HEK293 (cell line): Measurements from ENCODE around the gene PLAU.

ENCODE experiments used
- CTCF ChIA-PET: fragments of 350-600 bp; formaldehyde crosslinking; extraction: SDS; loops from one replicate; lab custom pipeline; 2021; ENCODE audit warnings: antibody characterized with exemption; lab: Yijun Ruan, JAX
- POLR2A ChIA-PET: fragments of 300-600 bp; formaldehyde crosslinking; extraction: SDS; loops from one replicate; lab custom pipeline; 2020; ENCODE audit warnings: antibody characterized with exemption, inconsistent platforms; lab: Yijun Ruan, JAX
- H3K27ac ChIP-seq: fragments of 200-500 bp; sonication (Bioruptor generic); 2 replicates; pipeline ENCODE4 v1.5.1; 2014; ENCODE audit warnings: low read depth, low read length, control low read depth, inconsistent platforms; ENCODE audit errors: extremely low read depth
- H3K36me3 ChIP-seq, 2 experiments: fragments of 200-500 bp in 1 of 2; sonication (Bioruptor generic) in 1 of 2; 1 replicate in 1 of 2; 2 replicates in 1 of 2; pipeline ENCODE4 v1.5.1; 2014 to 2017; ENCODE audit warnings: inconsistent platforms in 2 of 2, low read length in 2 of 2; ENCODE audit not compliant: control insufficient read depth in 2 of 2, insufficient read depth in 1 of 2
- H3K4me1 ChIP-seq: fragments of 200-500 bp; sonication (Bioruptor generic); 2 replicates; pipeline ENCODE4 v1.5.1; 2014; ENCODE audit warnings: mild to moderate bottlenecking, low read length, inconsistent platforms; ENCODE audit not compliant: control insufficient read depth, insufficient read depth
- H3K4me3 ChIP-seq: 2 replicates; pipeline ENCODE4 v1.5.1; 2011; ENCODE audit warnings: low read depth, mild to moderate bottlenecking, control low read depth, low read length, moderate library complexity
- H3K9me3 ChIP-seq: fragments of 200-500 bp; sonication (Bioruptor generic); 2 replicates; pipeline ENCODE4 v1.5.1; 2014; ENCODE audit warnings: low read depth, low read length, inconsistent platforms; ENCODE audit not compliant: control insufficient read depth, insufficient read depth
- IKZF3 ChIP-seq: fragments of 450-650 bp; IDR thresholded peaks from 2 replicates; pipeline ENCODE4 v1.5.0; 2018; ENCODE audit warnings: missing biosample characterization, mild to moderate bottlenecking, missing genetic modification characterization, moderate library complexity
- KLF1 ChIP-seq: fragments of 450-650 bp; formaldehyde crosslinking; IDR thresholded peaks from 2 replicates; pipeline ENCODE4 v1.5.1; 2016; ENCODE audit warnings: missing biosample characterization, missing genetic modification characterization
- MZF1 ChIP-seq: fragments of 450-650 bp; formaldehyde crosslinking; IDR thresholded peaks from 2 replicates; pipeline ENCODE4 v1.5.1; 2017; ENCODE audit warnings: missing biosample characterization, missing genetic modification characterization, borderline replicate concordance
- PRDM1 ChIP-seq: fragments of 450-650 bp; formaldehyde crosslinking; IDR thresholded peaks from 2 replicates; pipeline ENCODE4; 2016; ENCODE audit warnings: missing biosample characterization, missing genetic modification characterization
- SCRT2 ChIP-seq: fragments of 450-650 bp; formaldehyde crosslinking; IDR thresholded peaks from 2 replicates; pipeline ENCODE4 v1.5.1; 2016; ENCODE audit warnings: missing biosample characterization, missing genetic modification characterization
- ZBTB17 ChIP-seq: fragments of 450-650 bp; formaldehyde crosslinking; IDR thresholded peaks from 2 replicates; pipeline ENCODE4 v1.5.1; 2016; ENCODE audit warnings: missing biosample characterization, missing genetic modification characterization
- ZFP37 ChIP-seq: fragments of 450-650 bp; formaldehyde crosslinking; IDR thresholded peaks from 2 replicates; pipeline ENCODE4 v1.5.1; 2016; ENCODE audit warnings: missing biosample characterization, missing genetic modification characterization
- ZNF112 ChIP-seq: fragments of 450-650 bp; formaldehyde crosslinking; IDR thresholded peaks from 2 replicates; pipeline ENCODE4 v1.5.0; 2017; ENCODE audit warnings: missing biosample characterization, missing genetic modification characterization
- ZNF114 ChIP-seq: fragments of 450-650 bp; formaldehyde crosslinking; IDR thresholded peaks from 2 replicates; pipeline ENCODE4 v1.5.0; 2017; ENCODE audit warnings: missing biosample characterization, missing genetic modification characterization
- ZNF132 ChIP-seq: fragments of 450-650 bp; formaldehyde crosslinking; IDR thresholded peaks from 2 replicates; pipeline ENCODE4 v1.5.1; 2017; ENCODE audit warnings: missing biosample characterization, missing genetic modification characterization, borderline replicate concordance
- ZNF155 ChIP-seq: fragments of 450-650 bp; formaldehyde crosslinking; IDR thresholded peaks from 2 replicates; pipeline ENCODE4 v1.5.1; 2016; ENCODE audit warnings: missing biosample characterization, missing genetic modification characterization
- ZNF157 ChIP-seq: fragments of 450-650 bp; formaldehyde crosslinking; IDR thresholded peaks from 2 replicates; pipeline ENCODE4 v1.5.1; 2016; ENCODE audit warnings: missing biosample characterization, missing genetic modification characterization
- ZNF174 ChIP-seq: fragments of 450-650 bp; formaldehyde crosslinking; IDR thresholded peaks from 2 replicates; pipeline ENCODE4 v1.5.0; 2017; ENCODE audit warnings: missing biosample characterization, mild to moderate bottlenecking, missing genetic modification characterization
- ZNF175 ChIP-seq: fragments of 450-650 bp; formaldehyde crosslinking; IDR thresholded peaks from 2 replicates; pipeline ENCODE4 v1.5.1; 2016; ENCODE audit warnings: missing biosample characterization, missing genetic modification characterization
- ZNF202 ChIP-seq: fragments of 450-650 bp; formaldehyde crosslinking; IDR thresholded peaks from 2 replicates; pipeline ENCODE4 v1.5.1; 2016; ENCODE audit warnings: missing biosample characterization, missing genetic modification characterization, borderline replicate concordance
- ZNF248 ChIP-seq: fragments of 450-650 bp; formaldehyde crosslinking; IDR thresholded peaks from 2 replicates; pipeline ENCODE4 v1.5.1; 2017; ENCODE audit warnings: missing biosample characterization, missing genetic modification characterization
- ZNF292 ChIP-seq: fragments of 450-650 bp; formaldehyde crosslinking; IDR thresholded peaks from 2 replicates; pipeline ENCODE4 v1.5.1; 2016; ENCODE audit warnings: low read depth, missing biosample characterization, missing genetic modification characterization, borderline replicate concordance
- ZNF302 ChIP-seq: fragments of 450-650 bp; formaldehyde crosslinking; IDR thresholded peaks from 2 replicates; pipeline ENCODE4 v1.5.1; 2016; ENCODE audit warnings: missing biosample characterization, missing genetic modification characterization, low read depth
- ZNF747 ChIP-seq: fragments of 450-650 bp; formaldehyde crosslinking; IDR thresholded peaks from 2 replicates; pipeline ENCODE4 v1.5.1; 2016; ENCODE audit warnings: missing biosample characterization, missing genetic modification characterization
- ZNF768 ChIP-seq: fragments of 450-650 bp; formaldehyde crosslinking; IDR thresholded peaks from 2 replicates; pipeline ENCODE4 v1.5.1; 2018; ENCODE audit warnings: missing biosample characterization, mild to moderate bottlenecking, missing genetic modification characterization
- ZNF776 ChIP-seq: fragments of 450-650 bp; formaldehyde crosslinking; IDR thresholded peaks from 2 replicates; pipeline ENCODE4 v1.5.0; 2017; ENCODE audit warnings: missing biosample characterization, missing genetic modification characterization, borderline replicate concordance
- ZNF837 ChIP-seq: fragments of 450-650 bp; formaldehyde crosslinking; IDR thresholded peaks from 2 replicates; pipeline ENCODE4 v1.5.1; 2016; ENCODE audit warnings: missing biosample characterization, missing genetic modification characterization
- TF ChIP-seq, protein P1 (sequence below): fragments of 450-650 bp; formaldehyde crosslinking; IDR thresholded peaks from 2 replicates; pipeline ENCODE4 v1.5.0; 2017; ENCODE audit warnings: missing biosample characterization, missing genetic modification characterization, borderline replicate concordance
- TF ChIP-seq, protein P2 (sequence below): fragments of 450-650 bp; formaldehyde crosslinking; IDR thresholded peaks from 2 replicates; pipeline ENCODE4 v1.5.1; 2016; ENCODE audit warnings: missing biosample characterization, missing genetic modification characterization

PLAU gene

DNA sequence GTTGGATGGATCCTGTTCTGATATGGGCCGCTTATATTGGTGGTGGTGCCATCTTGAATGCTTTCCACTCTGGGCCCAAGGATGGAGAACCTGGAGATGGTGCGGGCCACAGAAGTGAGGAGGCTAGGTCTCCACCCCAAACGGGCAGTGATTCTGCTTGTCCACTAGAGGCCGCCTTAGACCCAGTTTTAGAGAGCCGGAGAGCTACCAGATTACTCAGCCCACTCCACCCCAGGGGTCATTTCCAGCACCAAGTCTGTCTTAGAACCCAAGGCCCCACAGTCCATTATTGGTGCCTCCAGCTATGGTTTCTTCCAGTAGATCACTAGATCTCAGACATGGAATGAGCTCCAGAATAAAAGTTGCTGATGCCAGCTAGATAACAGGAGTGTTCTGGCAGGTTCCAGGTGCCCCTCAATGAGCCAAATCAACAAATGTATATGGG lies 24.8 kb upstream of the PLAU start (continued):
- TF ChIP-seq, protein P1, sequence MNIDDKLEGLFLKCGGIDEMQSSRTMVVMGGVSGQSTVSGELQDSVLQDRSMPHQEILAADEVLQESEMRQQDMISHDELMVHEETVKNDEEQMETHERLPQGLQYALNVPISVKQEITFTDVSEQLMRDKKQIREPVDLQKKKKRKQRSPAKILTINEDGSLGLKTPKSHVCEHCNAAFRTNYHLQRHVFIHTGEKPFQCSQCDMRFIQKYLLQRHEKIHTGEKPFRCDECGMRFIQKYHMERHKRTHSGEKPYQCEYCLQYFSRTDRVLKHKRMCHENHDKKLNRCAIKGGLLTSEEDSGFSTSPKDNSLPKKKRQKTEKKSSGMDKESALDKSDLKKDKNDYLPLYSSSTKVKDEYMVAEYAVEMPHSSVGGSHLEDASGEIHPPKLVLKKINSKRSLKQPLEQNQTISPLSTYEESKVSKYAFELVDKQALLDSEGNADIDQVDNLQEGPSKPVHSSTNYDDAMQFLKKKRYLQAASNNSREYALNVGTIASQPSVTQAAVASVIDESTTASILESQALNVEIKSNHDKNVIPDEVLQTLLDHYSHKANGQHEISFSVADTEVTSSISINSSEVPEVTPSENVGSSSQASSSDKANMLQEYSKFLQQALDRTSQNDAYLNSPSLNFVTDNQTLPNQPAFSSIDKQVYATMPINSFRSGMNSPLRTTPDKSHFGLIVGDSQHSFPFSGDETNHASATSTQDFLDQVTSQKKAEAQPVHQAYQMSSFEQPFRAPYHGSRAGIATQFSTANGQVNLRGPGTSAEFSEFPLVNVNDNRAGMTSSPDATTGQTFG (tag by site-specific recombination), result no peak
- TF ChIP-seq ZNF776 (tag by site-specific recombination) (no peak), ZNF302 (tag by site-specific recombination) (no peak), PRDM1 (tag by site-specific recombination) (no peak), ZNF155 (no peak), ZNF174 (no peak), SCRT2 (no peak), ZNF132 (tag by site-specific recombination) (no peak)
- TF ChIP-seq, all 188 proteins: peak for 16

DNA sequence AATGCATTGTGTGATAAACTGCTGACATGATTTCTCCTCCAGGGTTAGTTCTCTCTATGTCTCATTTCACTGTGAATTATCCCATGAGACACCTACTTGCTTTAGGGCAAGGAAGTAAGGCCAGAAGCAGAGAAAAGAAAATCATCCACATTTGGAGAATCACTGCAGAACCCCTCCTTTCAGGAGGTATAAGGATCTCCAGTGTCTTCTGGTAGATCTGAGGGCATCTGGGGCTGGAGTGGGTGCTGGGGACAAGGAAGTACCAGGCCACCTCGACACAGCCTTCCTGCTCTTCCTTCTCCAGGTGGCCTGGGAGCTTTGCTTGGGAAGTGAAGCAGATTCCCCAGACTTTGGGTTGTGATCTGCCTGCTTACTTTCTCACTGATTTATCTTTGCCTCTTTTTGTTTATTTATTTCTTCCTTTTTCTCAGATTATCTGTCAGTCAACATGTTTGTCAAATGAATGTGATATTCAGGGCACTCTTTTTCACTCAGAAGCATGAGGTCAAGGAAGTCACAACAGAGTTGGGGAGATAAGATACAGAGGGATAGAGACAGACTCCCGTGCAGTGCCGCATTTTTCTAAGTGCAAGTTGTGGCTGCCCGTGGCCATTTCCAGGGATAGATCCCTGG lies 24.2 kb upstream of the PLAU start:
- POLR2A ChIA-PET, result interaction anchor here (0.5 to 1.3 kb wide), 5 partner anchors 52 to 165 kb away, joined by 3 to 4 read pairs (median 4); no protein-coding TSS in a partner anchor
- Histone ChIP-seq H3K9me3 (no peaks in the 10 kb centered on the region), H3K4me3 (no peak overlapping the region)
- no peak for TF ChIP-seq ZNF157
- TF ChIP-seq ZNF114, result no peak
- TF ChIP-seq ZNF112 (tag by site-specific recombination), result no peak
- TF ChIP-seq ZNF747, result no peak
- TF ChIP-seq ZNF768 (tag by site-specific recombination), result no peak
- TF ChIP-seq KLF1 (tag by site-specific recombination), result no peak
- TF ChIP-seq MZF1 (tag by site-specific recombination), result no peak
- TF ChIP-seq ZNF202 (tag by site-specific recombination), result no peak
- TF ChIP-seq ZNF175 (tag by site-specific recombination), result no peak
- TF ChIP-seq ZNF292, result no peak
- TF ChIP-seq IKZF3, result 0 out of 2 replicates have a peak, but pooled peaks have one; percentile 16
- TF ChIP-seq, protein P2, sequence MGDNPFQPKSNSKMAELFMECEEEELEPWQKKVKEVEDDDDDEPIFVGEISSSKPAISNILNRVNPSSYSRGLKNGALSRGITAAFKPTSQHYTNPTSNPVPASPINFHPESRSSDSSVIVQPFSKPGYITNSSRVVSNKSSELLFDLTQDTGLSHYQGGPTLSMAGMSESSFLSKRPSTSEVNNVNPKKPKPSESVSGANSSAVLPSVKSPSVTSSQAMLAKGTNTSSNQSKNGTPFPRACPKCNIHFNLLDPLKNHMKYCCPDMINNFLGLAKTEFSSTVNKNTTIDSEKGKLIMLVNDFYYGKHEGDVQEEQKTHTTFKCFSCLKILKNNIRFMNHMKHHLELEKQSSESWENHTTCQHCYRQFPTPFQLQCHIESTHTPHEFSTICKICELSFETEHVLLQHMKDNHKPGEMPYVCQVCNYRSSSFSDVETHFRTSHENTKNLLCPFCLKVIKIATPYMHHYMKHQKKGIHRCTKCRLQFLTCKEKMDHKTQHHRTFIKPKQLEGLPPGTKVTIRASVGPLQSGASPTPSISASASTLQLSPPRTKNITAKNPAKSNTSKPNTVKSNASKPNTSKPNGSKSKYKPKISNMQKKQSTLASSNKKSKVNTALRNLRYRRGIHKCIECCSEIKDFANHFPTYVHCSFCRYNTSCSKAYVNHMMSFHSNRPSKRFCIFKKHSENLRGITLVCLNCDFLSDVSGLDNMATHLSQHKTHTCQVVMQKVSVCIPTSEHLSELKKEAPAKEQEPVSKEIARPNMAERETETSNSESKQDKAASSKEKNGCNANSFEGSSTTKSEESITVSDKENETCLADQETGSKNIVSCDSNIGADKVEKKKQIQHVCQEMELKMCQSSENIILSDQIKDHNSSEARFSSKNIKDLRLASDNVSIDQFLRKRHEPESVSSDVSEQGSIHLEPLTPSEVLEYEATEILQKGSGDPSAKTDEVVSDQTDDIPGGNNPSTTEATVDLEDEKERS, result no peak
- TF ChIP-seq ZNF302 (tag by site-specific recombination), result no peak
- TF ChIP-seq ZBTB17, result 0 out of 2 replicates have a peak, but pooled peaks have one; percentile 9
- TF ChIP-seq ZFP37, result no peak
- no peak for TF ChIP-seq ZNF837 (tag by site-specific recombination)
- TF ChIP-seq ZNF248 (tag by site-specific recombination), result no peak
- TF ChIP-seq, all 188 proteins: peak for 2
- Histone ChIP-seq H3K4me1 (peaks cover 11% of the 10 kb centered on the region), H3K36me3 (no peaks in the 10 kb centered on the region), H3K27ac (peak overlapping the region; percentile 39; the same call in 1 of the 2 replicates)
- CTCF ChIA-PET, result interaction anchor here (0.6 to 9.5 kb wide), 61 partner anchors 7 to 392 kb away, joined by 3 to 182 read pairs (median 4); no protein-coding TSS in a partner anchor
